T-helper 1 cell treated with Interleukin-12 subunit alpha and Interleukin-12 subunit beta and Interleukin-4 antibody, amounts not matched to agents 30 μg/mL and 1 μg/mL, for 36 hours (primary cell): ENCODE measurements around the gene TNFAIP8.
A peak's percentile ranks its signal among the peaks of the same experiment; 100 is the strongest.

Source experiments
- H3K27ac Mint-ChIP-seq: one replicate; pipeline ENCODE4 v1.8.0; 2021; ENCODE audit warnings: mild to moderate bottlenecking, mixed read lengths
- H3K27me3 Mint-ChIP-seq: one replicate; pipeline ENCODE4 v1.8.0; 2021; ENCODE audit warnings: low read depth, mixed read lengths
- H3K36me3 Mint-ChIP-seq: one replicate; pipeline ENCODE4 v1.8.0; 2021; ENCODE audit warnings: low read depth, mixed read lengths
- H3K4me1 Mint-ChIP-seq: one replicate; pipeline ENCODE4 v1.8.0; 2021; ENCODE audit warnings: low read depth, mixed read lengths
- H3K4me3 Mint-ChIP-seq: one replicate; pipeline ENCODE4 v1.8.0; 2021; ENCODE audit warnings: mild to moderate bottlenecking, moderate library complexity, mixed read lengths
- H3K9me3 Mint-ChIP-seq: one replicate; pipeline ENCODE4 v1.8.0; 2021; ENCODE audit warnings: mixed read lengths

The TNFAIP8 gene

DNA sequence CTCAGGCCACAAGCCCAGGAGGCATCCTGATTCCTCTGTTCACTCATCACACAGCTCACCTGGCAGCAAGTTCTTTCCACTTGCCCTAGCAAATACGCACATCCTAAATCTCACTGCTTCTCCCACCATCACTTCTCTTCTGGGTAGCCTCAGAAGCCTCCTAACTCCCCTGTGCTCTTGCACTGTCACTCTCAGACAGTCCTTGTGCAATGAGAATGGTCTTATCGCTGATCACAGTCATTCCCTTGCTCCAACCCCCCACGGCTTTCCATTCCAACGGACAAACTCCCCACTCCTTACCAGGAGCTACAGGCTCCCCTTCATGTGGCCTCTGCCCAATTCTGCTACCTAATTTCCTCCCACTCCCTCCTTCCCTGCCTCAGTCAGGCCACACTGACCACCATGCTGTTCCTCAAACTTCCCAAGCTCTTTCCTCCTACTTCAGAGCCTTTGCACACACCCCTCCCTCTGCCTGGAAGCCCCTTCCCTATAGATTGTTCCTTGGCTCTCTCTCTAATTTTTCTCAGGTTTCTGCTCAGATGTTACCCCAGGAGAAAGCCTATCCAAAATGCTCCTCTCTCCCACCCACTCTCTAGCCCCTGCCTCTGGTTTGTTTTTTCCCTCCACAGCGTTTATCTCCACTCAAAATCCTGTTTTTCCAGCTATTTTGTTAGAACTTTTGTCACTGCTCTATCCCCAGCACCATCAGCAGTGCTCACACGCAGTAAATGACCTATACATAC, 34.1 kb upstream of the TNFAIP8 start:
- H3K9me3 Mint-ChIP-seq = no peaks in the 10 kb centered on the region
- H3K4me1 Mint-ChIP-seq = peaks cover 80% of the 10 kb centered on the region
- H3K27ac Mint-ChIP-seq = peak overlapping the region; percentile 92
- H3K4me3 Mint-ChIP-seq = peak overlapping the region; percentile 60
- peaks cover 22% of the 10 kb centered on the region for H3K36me3 Mint-ChIP-seq
- H3K27me3 Mint-ChIP-seq = no peaks in the 10 kb centered on the region

DNA sequence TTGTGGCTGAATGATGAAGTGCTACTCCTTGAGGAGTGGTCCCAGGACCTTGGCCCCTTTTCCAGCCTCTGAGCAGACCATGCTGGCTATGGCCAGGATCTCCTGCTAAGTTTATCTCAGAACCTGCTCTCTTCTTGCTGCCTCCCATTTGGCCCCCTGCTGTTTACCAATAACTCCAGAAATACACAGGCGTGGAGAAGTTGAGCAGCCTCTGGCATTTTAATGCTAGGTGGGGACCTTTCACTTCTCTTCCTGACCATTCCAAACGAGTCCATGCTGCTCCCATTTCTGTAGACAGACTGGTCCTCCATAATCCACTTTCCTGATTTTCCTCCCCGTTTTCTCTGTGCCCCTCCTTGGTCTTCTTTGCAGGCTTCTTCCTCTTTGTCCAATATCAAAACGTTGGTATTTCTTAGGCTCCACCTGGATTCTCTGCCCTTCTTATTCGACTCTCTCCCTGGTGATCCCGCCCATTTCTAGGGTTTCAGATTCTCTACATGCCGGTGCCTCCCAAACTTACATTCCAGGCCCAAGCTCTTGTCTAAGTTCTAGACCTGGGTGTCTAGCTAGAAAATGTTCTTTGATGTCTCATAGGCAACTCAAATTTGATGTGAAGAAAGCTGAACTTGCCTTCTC, 33.4 kb upstream of the TNFAIP8 start:
- Mint-ChIP-seq H3K27ac (peak overlapping the region; percentile 92), H3K27me3 (no peaks in the 10 kb centered on the region), H3K4me1 (peaks cover 81% of the 10 kb centered on the region), H3K36me3 (peaks cover 22% of the 10 kb centered on the region), H3K4me3 (peak overlapping the region; percentile 75), H3K9me3 (no peaks in the 10 kb centered on the region)

DNA sequence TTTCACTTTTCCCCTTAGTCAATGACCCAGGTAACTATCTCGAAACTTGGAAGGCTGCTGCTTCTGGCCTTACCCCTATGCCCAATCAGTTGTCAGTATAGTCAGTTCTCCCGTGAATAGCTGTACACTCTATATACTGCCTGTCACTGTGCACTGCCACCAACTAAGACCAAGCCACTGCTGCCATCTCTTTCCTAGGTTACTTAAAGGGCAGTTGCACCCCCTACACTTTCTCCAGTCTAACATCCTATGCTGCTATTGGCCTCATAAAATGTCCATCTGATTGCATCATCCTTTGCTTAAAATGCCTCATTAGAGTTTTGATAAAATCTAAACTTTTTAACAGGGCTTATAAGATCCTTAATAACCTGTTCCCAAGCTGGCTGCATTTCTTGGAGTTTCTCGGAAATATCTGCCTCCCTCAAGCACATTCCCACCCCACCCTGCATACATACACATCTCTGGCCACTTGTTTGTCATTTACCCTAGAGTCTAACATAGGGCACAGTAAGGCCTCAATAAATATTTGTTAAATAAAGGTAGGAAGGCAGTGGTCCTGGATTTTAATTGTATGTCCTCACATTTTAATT, 32.8 kb upstream of the TNFAIP8 start:
- Mint-ChIP-seq H3K4me1 (peaks cover 84% of the 10 kb centered on the region), H3K4me3 (peak overlapping the region; percentile 75), H3K27ac (peak overlapping the region; percentile 92), H3K27me3 (no peaks in the 10 kb centered on the region), H3K36me3 (peaks cover 22% of the 10 kb centered on the region), H3K9me3 (no peaks in the 10 kb centered on the region)

DNA sequence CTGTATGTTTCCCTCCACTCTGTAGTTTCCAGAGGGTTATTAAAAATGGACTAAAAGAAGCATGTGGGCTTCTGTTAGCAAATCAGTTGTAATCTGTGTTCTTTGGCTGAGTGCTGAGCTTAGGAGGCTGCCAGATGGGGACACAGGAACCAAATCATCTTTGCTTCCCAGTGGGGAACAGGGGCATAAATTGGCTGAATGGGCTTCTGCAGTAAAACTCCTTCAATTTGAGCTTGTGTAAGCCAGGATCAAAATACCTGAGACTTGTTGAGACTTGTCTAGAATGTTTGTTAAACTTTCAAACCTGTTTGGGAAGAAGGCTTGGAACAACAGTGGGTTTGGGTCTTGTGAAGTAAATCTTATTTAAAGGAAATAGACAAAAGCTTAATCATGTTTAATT, 32.2 kb upstream of the TNFAIP8 start:
- Mint-ChIP-seq H3K4me1 (peaks cover 84% of the 10 kb centered on the region), H3K27me3 (no peaks in the 10 kb centered on the region), H3K4me3 (peak overlapping the region; percentile 4), H3K36me3 (peaks cover 20% of the 10 kb centered on the region), H3K27ac (peak overlapping the region; percentile 92), H3K9me3 (no peaks in the 10 kb centered on the region)

DNA sequence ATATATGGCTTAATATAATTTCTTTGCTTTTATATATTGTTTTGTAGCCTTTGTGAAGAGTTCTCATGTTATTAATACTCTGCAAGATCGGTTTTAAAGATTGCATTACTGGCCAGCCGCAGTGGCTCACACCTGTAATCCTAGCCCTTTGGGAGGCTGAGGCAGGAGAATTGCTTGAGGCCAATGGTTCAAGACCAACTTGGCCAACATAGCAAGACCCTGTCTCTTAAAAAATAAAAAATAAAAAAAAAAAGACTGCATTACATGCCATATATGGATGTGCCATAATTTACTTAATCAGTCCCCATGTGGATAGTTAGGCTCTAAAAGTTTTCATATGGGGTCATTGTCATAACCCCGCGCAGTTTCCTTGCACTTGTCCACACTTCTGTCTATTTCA, 31.0 kb upstream of the TNFAIP8 start:
- Mint-ChIP-seq H3K27ac (peak overlapping the region; percentile 46), H3K4me1 (peaks cover 83% of the 10 kb centered on the region), H3K9me3 (no peaks in the 10 kb centered on the region), H3K4me3 (peak overlapping the region; percentile 5), H3K27me3 (no peaks in the 10 kb centered on the region), H3K36me3 (peaks cover 20% of the 10 kb centered on the region)

DNA sequence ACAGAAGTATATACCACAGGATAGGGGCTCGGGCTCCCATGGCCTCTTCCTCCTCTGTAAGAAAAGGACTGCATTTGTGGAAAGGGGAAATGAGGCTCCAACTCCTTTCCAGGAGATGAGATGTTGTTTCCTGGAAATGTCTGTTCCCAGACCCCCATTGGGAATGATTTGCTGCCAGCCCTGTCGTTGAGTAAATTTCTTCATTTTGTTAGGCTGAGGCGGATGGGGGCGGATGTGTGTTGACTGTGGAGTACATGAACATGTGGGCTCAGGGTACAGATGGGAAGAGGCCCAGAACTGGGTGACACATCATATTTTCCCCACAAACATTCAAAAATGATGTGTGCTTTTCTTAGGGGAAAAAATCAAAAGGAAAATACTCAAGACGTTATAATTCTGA, 28.8 kb upstream of the TNFAIP8 start:
- no peaks in the 10 kb centered on the region for H3K27me3 Mint-ChIP-seq
- peak overlapping the region; percentile 83 for H3K4me3 Mint-ChIP-seq
- H3K9me3 Mint-ChIP-seq = no peaks in the 10 kb centered on the region
- peaks cover 10% of the 10 kb centered on the region for H3K36me3 Mint-ChIP-seq
- peak overlapping the region; percentile 99 for H3K27ac Mint-ChIP-seq
- peaks cover 83% of the 10 kb centered on the region for H3K4me1 Mint-ChIP-seq

DNA sequence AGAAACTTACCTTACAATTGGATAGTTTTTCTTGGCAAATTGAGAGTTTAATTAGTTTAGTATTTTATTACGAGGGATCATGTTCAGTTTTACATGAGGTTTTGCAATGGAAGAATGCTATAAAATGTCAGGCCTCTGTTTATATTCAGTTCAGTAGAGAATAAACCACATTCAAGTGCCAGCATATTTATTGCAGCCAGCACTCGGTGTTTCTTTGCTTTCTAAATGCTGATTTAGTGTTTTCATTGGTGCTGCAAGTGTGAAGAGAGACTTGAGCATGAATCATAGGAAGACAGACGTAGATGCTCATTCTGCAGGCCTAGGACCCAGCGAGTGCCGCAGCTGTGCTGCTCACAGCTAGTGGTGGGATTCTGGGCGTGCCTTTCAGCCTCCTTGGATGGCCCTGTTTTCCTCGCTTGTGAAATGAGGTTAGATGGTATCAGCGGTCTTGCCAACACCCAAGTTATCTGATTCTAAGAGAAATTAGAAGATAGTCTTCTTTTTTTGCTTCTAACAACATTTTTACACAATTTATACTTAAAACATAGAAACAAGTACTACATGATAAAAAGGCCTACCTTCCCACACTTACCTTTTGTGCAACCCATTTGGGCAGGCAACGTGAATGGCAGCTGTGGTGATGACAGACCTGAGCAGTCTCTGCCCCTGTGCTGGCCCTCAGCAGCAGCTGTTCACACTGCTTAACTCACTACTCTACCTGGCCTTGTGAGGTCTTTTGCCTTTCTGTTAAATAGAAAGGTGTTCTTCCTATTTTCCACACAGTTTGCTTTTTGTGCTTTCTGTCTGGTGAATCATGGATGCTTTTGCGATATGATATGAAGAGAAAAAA, 26.8 kb upstream of the TNFAIP8 start:
- Mint-ChIP-seq H3K4me1 (peaks cover 80% of the 10 kb centered on the region), H3K27ac (peak overlapping the region; percentile 92), H3K27me3 (no peaks in the 10 kb centered on the region), H3K36me3 (peaks cover 11% of the 10 kb centered on the region), H3K9me3 (no peaks in the 10 kb centered on the region), H3K4me3 (peak overlapping the region; percentile 78)

DNA sequence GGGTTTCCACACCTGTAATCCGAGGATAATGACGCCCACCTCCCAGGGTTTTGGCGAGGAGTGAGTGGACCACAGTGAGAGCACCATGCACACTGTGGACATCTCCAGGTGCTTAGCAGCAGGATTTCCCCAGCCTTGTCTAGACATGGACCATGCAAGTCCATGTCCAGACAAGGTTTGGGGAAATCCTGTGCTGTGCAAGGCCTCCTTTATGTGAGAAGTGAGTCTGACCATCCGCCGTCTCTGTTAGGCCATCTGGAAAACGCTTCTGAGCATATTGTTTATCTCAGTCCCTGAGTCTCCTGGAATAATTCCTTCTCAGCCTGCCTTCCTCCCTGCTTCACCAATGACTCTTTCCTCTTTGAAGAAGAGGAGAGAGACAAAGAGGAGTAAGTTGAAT, 26.2 kb upstream of the TNFAIP8 start:
- Mint-ChIP-seq H3K27ac (peak overlapping the region; percentile 92), H3K36me3 (peaks cover 14% of the 10 kb centered on the region), H3K4me3 (peak overlapping the region; percentile 56), H3K9me3 (no peaks in the 10 kb centered on the region), H3K4me1 (peaks cover 78% of the 10 kb centered on the region), H3K27me3 (no peaks in the 10 kb centered on the region)

DNA sequence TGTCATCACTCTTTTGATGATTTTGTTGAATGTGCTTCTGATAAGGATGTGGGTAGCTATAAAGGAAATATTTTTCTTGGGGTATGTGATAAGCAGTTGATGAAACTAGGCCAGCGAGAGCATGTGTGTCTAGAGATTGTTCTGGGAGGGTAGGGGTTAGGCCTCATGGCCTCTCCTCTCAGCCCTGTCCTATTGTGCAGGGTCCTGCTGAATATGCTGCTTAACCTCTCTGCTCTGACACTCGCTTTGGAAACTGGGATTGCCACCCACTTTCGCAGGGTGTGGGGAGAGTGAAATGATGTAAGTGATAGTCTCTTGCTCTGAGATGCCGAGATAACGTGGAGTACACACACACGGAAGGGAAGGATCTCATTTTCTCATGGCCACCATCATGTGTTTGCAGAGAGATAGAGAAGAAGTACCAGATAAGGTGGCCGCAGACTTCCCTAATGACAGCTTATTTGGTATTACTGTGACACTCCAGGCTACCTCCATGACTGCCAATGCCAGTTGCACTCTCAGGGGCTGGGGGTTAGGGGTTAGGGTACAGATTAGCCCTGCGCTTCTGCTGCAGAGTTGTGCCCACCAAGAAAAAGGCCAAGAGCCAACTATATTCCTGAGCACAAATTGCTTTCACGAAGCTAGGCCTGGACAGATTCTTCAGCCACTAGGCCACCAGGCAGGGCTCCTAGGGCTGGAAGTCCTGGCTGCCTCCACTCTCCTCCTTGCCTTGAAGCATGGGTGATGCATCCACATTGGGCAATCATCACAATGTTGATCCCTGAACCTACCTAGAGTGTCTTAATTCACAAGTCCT, 25.2 kb upstream of the TNFAIP8 start:
- Mint-ChIP-seq H3K36me3 (peaks cover 17% of the 10 kb centered on the region), H3K27ac (peak overlapping the region; percentile 92)

DNA sequence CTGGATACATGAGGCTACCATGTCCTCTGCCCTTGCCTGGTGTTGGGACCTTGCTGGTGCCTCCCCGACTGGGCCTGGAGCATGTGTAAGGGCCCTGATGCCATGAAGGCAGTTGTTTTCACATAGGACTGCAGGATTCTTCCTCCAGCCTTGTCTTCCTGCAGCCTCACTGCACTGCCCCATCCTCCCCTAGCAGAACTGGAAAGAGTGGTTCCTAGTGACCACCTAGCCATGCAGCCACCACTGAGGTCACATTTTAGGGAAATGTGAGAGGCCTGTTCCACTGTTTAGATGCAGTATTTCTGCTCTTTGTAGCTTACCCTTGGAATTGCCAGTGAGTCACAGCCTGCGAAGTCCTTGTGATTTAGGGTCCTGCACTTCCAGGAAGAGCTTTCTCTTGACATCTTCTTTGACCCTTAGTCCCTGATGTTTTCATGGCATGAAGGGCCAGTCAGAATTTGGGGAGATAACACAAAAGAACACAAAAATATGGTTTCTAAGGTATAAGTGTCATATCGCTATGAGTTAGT, 24.2 kb upstream of the TNFAIP8 start:
- Mint-ChIP-seq H3K36me3 (peaks cover 18% of the 10 kb centered on the region), H3K4me1 (peaks cover 82% of the 10 kb centered on the region), H3K27me3 (no peaks in the 10 kb centered on the region), H3K9me3 (no peaks in the 10 kb centered on the region), H3K4me3 (peak overlapping the region; percentile 36), H3K27ac (peak overlapping the region; percentile 92)

More for the DNA sequence above, 25.2 kb upstream of the TNFAIP8 start:
- Mint-ChIP-seq H3K4me1 (peaks cover 83% of the 10 kb centered on the region), H3K4me3 (peak overlapping the region; percentile 69), H3K27me3 (no peaks in the 10 kb centered on the region), H3K9me3 (no peaks in the 10 kb centered on the region)

DNA sequence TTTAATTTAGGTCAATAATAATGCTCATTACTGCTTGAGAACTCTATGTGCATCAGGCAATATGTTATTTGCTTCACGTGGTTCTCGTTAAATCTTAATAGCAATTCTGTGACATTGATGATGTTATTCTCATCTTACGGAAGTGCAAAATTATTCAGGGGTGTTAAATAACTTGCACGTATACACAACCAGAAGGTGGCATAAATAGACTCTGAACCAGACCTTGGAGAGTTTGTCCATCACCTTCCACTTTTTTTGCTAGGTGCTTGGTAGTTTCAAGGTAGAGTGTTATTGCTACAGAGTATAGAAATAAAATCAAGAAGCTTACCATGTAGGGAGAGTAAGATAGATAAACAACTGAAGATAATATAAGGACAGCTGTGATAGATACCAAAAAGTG, 23.6 kb upstream of the TNFAIP8 start:
- no peaks in the 10 kb centered on the region for H3K27me3 Mint-ChIP-seq
- H3K36me3 Mint-ChIP-seq = peaks cover 23% of the 10 kb centered on the region
- H3K27ac Mint-ChIP-seq = peak overlapping the region; percentile 90
- H3K4me3 Mint-ChIP-seq = peak overlapping the region; percentile 92
- no peaks in the 10 kb centered on the region for H3K9me3 Mint-ChIP-seq
- peaks cover 82% of the 10 kb centered on the region for H3K4me1 Mint-ChIP-seq

DNA sequence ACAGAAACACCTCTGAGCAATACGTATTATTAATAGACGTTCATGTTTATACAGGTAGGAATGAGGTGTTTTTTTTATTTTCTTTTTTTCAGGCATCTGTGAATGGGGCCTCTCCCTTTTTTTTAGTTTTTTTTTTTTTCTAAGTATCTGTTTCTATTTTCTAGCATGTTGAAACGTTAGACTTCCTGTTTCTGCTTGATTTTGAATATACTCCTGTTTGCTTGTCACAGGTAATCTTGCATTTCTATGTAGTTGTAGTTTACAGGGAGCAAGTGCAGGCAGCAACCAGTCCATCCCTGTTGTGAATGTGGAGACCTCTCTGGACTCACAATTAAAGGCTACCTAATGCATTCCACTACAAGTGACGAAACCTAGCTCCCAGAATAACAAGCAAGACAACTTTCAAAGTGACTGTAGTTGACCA, 22.8 kb upstream of the TNFAIP8 start:
- H3K36me3 Mint-ChIP-seq = peaks cover 25% of the 10 kb centered on the region
- peak overlapping the region; percentile 90 for H3K27ac Mint-ChIP-seq
- H3K9me3 Mint-ChIP-seq = no peaks in the 10 kb centered on the region
- H3K4me3 Mint-ChIP-seq = peak overlapping the region; percentile 92
- peaks cover 86% of the 10 kb centered on the region for H3K4me1 Mint-ChIP-seq
- H3K27me3 Mint-ChIP-seq = no peaks in the 10 kb centered on the region

DNA sequence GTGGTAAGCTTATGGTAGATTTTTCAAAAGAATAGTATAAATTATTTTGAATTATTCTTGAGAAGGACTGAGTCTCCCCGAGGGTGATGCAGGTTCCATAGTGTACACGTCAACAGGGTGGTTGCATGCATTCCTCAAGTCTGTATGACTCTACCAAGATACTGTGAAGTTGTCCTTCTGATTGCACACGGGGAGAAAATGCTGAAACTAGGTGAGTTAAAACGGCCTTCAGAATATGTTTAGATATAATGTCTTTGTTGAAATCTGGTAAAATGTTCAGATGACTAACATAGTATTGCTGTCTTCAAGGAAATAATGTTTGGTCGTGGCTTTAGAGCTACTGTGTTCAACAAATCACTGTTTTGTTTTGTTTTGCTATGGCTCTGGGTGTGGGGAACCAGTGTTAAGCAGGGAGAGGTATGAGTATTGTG, 22.4 kb upstream of the TNFAIP8 start:
- peaks cover 87% of the 10 kb centered on the region for H3K4me1 Mint-ChIP-seq
- H3K4me3 Mint-ChIP-seq = peak overlapping the region; percentile 92
- H3K9me3 Mint-ChIP-seq = no peaks in the 10 kb centered on the region
- no peaks in the 10 kb centered on the region for H3K27me3 Mint-ChIP-seq
- H3K36me3 Mint-ChIP-seq = peaks cover 26% of the 10 kb centered on the region
- H3K27ac Mint-ChIP-seq = peak overlapping the region; percentile 90
